GM12873 (cell line): ENCODE measurements around the gene KATNIP.

Experiments used
- CTCF ChIP-seq: IDR thresholded peaks from 2 replicates; pipeline ENCODE4 v1.5.1; 2012; ENCODE audit warnings: low read depth, mild to moderate bottlenecking, moderate library complexity, low read length, control low read depth; ENCODE audit not compliant: insufficient read depth; ENCODE audit errors: missing control alignments

KATNIP gene

GRCh38 chr16:27550582-27550920 is 607 bp downstream of the KATNIP start:
- no peak for TF ChIP-seq CTCF

- no peak for TF ChIP-seq CTCF
These were observed 1.1 kb downstream of the KATNIP start for GRCh38 chr16:27551036-27551435.

- no peak for TF ChIP-seq CTCF
These were observed 6.5 kb downstream of the KATNIP start for GRCh38 chr16:27556471-27556870.

- TF ChIP-seq CTCF, result no peak
These were observed 8.5 kb downstream of the KATNIP start for GRCh38 chr16:27558434-27558833.

- TF ChIP-seq CTCF, result no peak
These were observed 9.0 kb downstream of the KATNIP start for GRCh38 chr16:27558932-27559331.

- TF ChIP-seq CTCF, result no peak
These were observed 11.3 kb downstream of the KATNIP start for GRCh38 chr16:27561216-27561615.

GRCh38 chr16:27564224-27564623 is 14.3 kb downstream of the KATNIP start:
- TF ChIP-seq CTCF, result no peak

- no peak for TF ChIP-seq CTCF
These were observed 16.5 kb downstream of the KATNIP start for GRCh38 chr16:27566417-27566816.
